GM12892 (cell line): ENCODE measurements around the gene POPDC2.

Experiments used
- DNase-seq: peaks from one replicate; pipeline ENCODE4 v3.0.0; 2011; ENCODE audit not compliant: insufficient read length
- FAIRE-seq: peaks from 2 replicates; lab custom pipeline; 2011; peaks lifted over from hg19 to GRCh38; lab: Jason Lieb, UNC
- POLR2A ChIP-seq: IDR thresholded peaks from 2 replicates; pipeline ENCODE4 v1.6.1; 2011; ENCODE audit warnings: low read depth, low read length, control low read depth
- POLR2AphosphoS5 ChIP-seq: IDR thresholded peaks from 2 replicates; pipeline ENCODE4 v1.6.1; 2011; ENCODE audit warnings: low read depth, low read length, control low read depth
- TAF1 ChIP-seq: IDR thresholded peaks from 2 replicates; pipeline ENCODE4 v1.6.1; 2011; ENCODE audit warnings: low read depth, mild to moderate bottlenecking, control low read depth, low read length, borderline replicate concordance

POPDC2 gene

GRCh38 chr3:119636891-119637611 is 23.3 kb downstream of the POPDC2 start:
- FAIRE-seq (peak; percentile 60), DNase-seq (no peak)
- no peak for TF ChIP-seq POLR2AphosphoS5
- no peak for TF ChIP-seq POLR2A
- no peak for TF ChIP-seq TAF1

- no peak for TF ChIP-seq TAF1
- no peak for FAIRE-seq
Observed at GRCh38 chr3:119636249-119636648, 24.1 kb downstream of the POPDC2 start.

GRCh38 chr3:119635719-119636118 is 24.7 kb downstream of the POPDC2 start:
- FAIRE-seq (peak; percentile 66), DNase-seq (no peak)
- TF ChIP-seq POLR2A (no peak), TAF1 (no peak), POLR2AphosphoS5 (no peak)

More at GRCh38 chr3:119636249-119636648, 24.1 kb downstream of the POPDC2 start:
- DNase-seq: no peak

- TF ChIP-seq POLR2AphosphoS5 (no peak), TAF1 (no peak), POLR2A (no peak)
- FAIRE-seq: no peak
Observed at GRCh38 chr3:119632829-119633228, 27.6 kb downstream of the POPDC2 start.

GRCh38 chr3:119632216-119632615 is 28.2 kb downstream of the POPDC2 start:
- DNase-seq: no peak
- TF ChIP-seq POLR2AphosphoS5: no peak
- no peak for TF ChIP-seq POLR2A
- TF ChIP-seq TAF1: no peak
- FAIRE-seq: no peak

More at GRCh38 chr3:119632829-119633228, 27.6 kb downstream of the POPDC2 start:
- no peak for DNase-seq

- TF ChIP-seq POLR2AphosphoS5 (no peak), POLR2A (no peak), TAF1 (no peak)
- FAIRE-seq: no peak
Observed at GRCh38 chr3:119631516-119631915, 28.9 kb downstream of the POPDC2 start.

GRCh38 chr3:119630880-119631329 is 29.5 kb downstream of the POPDC2 start:
- TF ChIP-seq POLR2AphosphoS5 (no peak), TAF1 (no peak), POLR2A (no peak)
- DNase-seq (no peak), FAIRE-seq (no peak)

More at GRCh38 chr3:119631516-119631915, 28.9 kb downstream of the POPDC2 start:
- no peak for DNase-seq

GRCh38 chr3:119630128-119630879 is 30.1 kb downstream of the POPDC2 start:
- DNase-seq (no peak), FAIRE-seq (peak; percentile 77)
- no peak for TF ChIP-seq POLR2A
- no peak for TF ChIP-seq POLR2AphosphoS5
- no peak for TF ChIP-seq TAF1

GRCh38 chr3:119628816-119629445 is 31.5 kb downstream of the POPDC2 start:
- DNase-seq (no peak), FAIRE-seq (peak; percentile 72)
- no peak for TF ChIP-seq POLR2AphosphoS5
- no peak; the same call in 1 of the 2 replicates for TF ChIP-seq TAF1
- TF ChIP-seq POLR2A: no peak

GRCh38 chr3:119628390-119628789 is 32.0 kb downstream of the POPDC2 start:
- TF ChIP-seq TAF1: no peak
- TF ChIP-seq POLR2A: no peak
- TF ChIP-seq POLR2AphosphoS5: no peak; the same call in 1 of the 2 replicates
- DNase-seq: peak; percentile 29
- no peak for FAIRE-seq

- TF ChIP-seq POLR2AphosphoS5: no peak
- no peak for TF ChIP-seq POLR2A
- no peak for TF ChIP-seq TAF1
- FAIRE-seq: no peak
Observed at GRCh38 chr3:119627461-119627860, 32.9 kb downstream of the POPDC2 start.

GRCh38 chr3:119626196-119626595 is 34.2 kb downstream of the POPDC2 start:
- TF ChIP-seq POLR2A (no peak), TAF1 (no peak)
- DNase-seq (no peak), FAIRE-seq (no peak)

More at GRCh38 chr3:119627461-119627860, 32.9 kb downstream of the POPDC2 start:
- DNase-seq: peak; percentile 35
